Measurements from ENCODE around the gene CD27.
A peak's percentile ranks its signal among the peaks of the same experiment; 100 is the strongest.
"Not testable (repeated sequence)": the region's sequence is repeated elsewhere in the genome, so short reads cannot be mapped to it uniquely, and the experiment has no call there.

CD27 gene

DNA sequence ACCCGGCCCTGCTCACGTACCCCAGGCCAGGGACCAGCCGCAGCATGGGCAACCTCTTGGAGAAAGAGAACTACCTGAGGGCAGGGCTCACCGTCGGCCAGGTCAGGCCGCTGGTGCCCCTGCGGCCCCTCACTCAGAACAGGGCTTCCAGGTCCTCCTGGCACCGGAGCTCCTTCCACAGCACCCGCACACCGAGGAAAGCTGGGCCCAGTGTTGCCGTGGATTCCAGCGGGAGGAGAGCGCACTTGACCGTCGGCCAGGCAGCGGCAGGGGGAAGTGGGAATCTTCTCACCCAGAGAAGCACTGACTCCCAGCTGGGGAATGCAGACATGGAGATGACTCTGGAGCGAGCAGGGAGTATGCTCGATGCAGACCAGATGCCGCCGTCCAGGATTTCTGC lies 33.7 kb downstream of the CD27 start:
- no peak for DNase-seq (ENCODE audit: low read depth in 2 of 2, low spot score in 1 of 2)

DNA sequence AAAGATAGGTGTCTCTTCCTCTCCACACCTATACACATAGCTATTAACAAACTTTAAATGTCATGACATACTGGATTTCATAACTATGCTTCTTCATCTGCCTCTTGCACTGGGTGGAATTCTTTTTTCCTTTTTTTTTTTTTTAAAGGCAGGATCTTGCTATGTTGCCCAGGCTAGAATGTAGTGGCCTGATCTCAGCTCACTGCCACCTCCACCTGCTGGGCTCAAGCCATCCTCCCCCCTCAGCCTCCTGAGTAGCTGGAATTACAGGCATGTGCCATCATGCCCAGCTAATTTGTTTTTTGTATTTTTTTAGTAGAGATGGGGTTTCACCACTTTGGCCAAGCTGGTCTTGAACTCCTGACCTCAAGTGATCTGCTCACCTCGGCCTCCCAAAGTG lies 43.5 kb downstream of the CD27 start:
- DNase-seq (ENCODE audit: low read depth in 2 of 2, low spot score in 1 of 2), result no peak

DNA sequence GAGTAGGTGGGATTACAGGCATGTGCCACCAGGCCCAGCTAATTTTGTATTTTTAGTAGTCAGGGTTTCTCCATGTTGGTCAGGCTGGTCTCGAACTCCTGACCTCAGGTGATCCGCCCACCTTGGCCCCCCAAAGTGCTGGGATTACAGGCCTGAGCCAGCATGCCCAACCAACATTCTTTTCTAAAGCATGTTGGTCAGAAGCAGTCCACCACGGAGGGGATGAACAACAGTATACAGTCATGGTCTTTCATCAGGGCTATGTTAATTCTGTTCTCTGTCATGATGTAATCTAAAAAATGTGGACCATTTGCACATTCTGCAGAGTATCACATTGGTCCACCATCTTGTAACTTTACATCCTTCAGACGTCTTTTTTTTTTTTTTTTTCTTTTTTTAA lies 44.7 kb downstream of the CD27 start:
- no peak for DNase-seq (ENCODE audit: low read depth in 2 of 2, low spot score in 1 of 2)

DNA sequence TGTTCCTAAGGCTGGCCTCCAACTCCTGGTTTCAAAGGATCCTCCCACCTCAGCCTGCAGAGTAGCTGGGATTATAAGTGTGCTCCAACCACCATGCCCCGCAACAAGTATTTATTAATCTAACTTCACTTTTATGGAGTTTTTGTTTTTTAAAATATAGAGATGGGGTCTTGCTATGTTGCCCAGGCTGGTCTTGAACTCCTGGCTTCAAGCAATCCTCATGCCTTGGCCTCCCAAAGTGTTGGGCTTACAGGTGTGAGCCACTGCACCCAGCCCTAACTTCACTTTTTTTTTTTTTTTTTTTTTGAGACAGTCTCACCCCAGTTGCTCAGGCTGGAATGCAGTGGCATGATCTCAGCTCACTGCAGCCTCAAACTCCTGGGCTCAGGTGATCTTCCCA lies 45.9 kb downstream of the CD27 start:
- not testable (repeated sequence) for DNase-seq (ENCODE audit: low read depth in 2 of 2, low spot score in 1 of 2)

DNA sequence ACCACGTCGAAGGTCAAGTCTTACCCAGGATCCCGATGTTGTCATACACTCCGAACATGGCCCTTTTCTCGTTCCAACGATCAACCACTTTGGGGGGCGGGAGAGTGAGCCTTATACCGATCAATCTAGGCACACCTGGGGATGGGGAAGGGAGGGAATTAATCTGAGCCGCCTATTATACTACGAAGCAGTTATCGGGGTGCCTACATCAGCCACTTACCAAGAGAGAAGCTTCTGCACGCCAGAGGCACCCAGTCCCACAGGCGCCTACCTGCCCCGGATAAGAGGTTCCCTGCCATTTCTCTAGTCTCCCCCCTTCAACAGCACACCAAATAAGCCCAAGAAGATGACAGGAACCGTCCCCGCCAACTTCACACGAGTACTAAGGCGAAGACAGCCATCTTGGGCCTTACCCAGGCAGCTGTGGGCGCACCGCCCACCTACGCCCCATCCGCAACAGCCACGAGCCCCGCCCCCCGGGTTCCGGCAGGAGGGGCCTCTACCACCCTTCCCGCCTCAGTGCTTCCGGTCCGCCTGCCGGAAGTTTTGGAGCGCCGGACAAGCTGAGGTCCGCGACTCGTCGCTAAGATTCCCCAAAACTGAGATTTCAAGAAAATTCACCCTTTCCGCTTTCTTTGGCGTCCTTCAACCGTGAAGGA lies 48.2 kb downstream of the CD27 start, which contains the start of gene MRPL51:
MRPL51 (minus strand) TSS at position 425 of the 659 bp plus-strand sequence; CDS start at position 299, 126 bp downstream.
- DNase-seq (ENCODE audit: low read depth in 2 of 2, low spot score in 1 of 2), result peak; percentile 95 to 96

DNA sequence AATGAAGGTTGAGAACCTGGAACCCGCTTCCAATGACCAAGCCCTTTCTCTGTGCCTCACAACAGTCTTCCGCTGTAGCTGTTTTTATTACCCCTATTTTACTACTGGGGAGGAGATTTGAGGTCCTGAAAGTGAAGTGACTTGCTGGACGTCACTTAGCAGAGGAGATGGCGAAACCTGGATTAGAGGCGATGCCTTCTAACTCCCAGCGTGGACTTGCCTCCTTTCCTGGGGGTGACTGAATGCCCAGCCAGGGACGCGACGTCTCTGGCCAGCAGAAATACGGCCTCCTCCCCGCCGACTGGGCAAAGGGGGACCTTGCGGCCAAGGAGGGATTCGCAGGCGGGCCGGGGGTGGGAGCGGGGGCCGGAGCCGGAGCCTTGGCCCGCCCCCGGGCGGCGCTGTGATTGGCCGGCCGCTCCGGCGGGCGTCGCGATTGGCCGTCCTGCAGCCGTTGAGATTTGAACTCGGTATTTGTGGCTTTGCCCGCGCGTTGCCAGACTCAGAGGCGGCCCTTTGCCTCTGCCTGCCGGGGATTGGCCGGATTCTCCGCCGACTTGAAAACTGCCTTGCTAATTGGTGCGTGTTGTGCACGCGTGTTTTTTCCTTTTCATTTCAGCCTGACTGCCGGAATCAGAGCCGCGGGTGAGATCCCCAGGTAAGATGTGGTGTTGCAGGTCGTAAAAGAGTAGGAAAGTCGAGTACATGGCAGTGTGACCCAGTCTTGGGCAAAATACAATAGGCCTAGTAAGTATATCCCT lies 48.9 kb downstream of the CD27 start, which contains the start of gene NCAPD2:
NCAPD2 (plus strand) TSS at position 606 of the 761 bp plus-strand sequence. CDS start 997 bp downstream, outside the sequence.
- DNase-seq (ENCODE audit: low read depth in 2 of 2, low spot score in 1 of 2), result peak; percentile 80 to 86

DNA sequence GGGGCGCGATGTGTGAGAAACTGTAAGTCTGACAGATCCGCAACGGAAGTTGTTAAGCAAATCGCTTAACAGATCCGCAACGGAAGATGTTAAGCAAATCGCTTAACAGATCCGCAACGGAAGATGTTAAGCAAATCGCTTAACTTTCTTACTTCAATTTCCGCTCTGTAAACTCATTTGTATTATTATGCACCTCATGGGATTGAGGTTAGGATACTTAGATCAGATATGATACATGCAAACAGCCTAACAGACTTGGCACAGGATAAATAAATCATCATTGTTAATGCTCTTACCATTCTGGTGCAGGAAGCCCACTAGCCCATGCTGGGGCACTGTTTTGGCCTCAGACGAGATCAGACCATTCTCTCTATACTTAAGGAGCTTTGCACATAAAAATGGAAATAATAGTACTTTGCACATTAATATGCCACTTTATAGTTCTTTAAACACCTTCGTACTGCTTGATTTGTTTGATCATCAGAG lies 49.5 kb downstream of the CD27 start:
- DNase-seq (ENCODE audit: low read depth in 2 of 2, low spot score in 1 of 2), result no peak

DNA sequence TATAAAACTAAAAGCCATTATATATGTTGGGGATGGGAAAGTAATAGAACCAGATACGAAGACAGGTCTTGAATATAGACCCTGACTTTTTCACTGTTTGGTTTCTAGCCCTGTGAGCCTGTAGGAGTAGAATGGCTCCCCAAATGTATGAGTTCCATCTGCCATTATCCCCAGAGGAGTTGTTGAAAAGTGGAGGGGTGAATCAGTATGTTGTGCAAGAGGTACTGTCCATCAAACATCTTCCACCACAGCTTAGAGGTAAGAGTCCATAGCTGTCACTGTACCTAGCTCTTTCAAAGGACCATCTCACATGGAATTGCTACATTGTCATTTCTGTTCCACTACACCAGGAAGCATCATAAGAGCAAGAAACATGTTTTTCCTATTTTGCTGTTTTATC lies 50.2 kb downstream of the CD27 start:
- no peak for DNase-seq (ENCODE audit: low read depth in 2 of 2, low spot score in 1 of 2)

DNA sequence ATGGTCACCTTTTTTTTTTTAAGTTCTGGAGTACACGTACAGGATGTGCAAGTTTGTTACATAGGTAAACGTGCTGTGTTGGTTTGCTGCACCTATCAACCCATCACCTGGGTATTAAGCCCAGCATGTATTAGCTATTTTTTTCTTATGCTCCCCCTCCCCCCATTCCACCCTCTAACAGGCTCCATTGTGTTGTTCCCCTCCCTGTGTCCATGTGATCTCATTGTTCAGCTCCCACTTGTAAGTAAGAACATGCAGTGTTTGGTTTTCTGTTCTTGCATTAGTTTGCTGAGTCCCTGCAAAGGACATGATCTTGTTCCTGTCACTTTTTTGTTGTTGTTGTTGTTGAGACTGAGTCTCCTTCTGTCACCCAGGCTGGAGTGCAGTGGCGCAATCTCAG lies 52.5 kb downstream of the CD27 start:
- not testable (repeated sequence) for DNase-seq (ENCODE audit: low read depth in 2 of 2, low spot score in 1 of 2)

DNA sequence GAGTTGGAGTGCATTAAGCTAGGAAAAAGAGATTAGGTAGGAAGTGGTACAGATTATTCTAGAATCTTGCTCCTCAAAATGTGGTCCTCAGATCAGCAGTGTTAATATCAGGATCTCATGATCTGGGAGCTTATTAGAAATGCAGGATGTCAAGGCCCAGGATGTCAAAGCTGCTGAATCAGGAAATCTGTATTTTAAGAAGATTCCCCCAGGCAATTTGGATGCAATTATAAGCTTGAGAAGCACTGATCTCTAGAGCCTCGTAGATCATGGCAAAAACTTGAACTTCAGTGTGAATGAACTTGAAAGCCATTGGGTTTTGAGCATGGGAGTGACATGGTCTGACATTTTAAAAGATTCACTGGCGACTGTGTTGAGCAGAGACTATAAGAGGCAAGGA lies 55.7 kb downstream of the CD27 start:
- DNase-seq (ENCODE audit: low read depth in 2 of 2, low spot score in 1 of 2), result no peak

Data from stimulated activated CD8-positive, alpha-beta memory T cell treated with anti-CD3 and anti-CD28 coated beads, Interleukin-4, amount 100 ng/mL, for 1 hour (primary cell).